ENCODE data around the gene NSMCE3. TPM values are rescaled to one million over a fixed set of nuclear protein-coding genes. Genes with fewer than 3 reads are reported as not detected.
"Not testable (repeated sequence)": the region's sequence is repeated elsewhere in the genome, so short reads cannot be mapped to it uniquely, and the experiment has no call there.

The NSMCE3 gene
- total RNA-seq, 1 donor from 2014 or later, result 12.7 TPM

- DNase-seq (ENCODE audit: extremely low read depth, low read depth, low spot score), result no peak
These were observed 1.4 kb upstream of the NSMCE3 start for GRCh38 chr15:29270976-29271375.

- no peak for DNase-seq (ENCODE audit: extremely low read depth, low read depth, low spot score)
These were observed 740 bp upstream of the NSMCE3 start for GRCh38 chr15:29270169-29270955.

DNA sequence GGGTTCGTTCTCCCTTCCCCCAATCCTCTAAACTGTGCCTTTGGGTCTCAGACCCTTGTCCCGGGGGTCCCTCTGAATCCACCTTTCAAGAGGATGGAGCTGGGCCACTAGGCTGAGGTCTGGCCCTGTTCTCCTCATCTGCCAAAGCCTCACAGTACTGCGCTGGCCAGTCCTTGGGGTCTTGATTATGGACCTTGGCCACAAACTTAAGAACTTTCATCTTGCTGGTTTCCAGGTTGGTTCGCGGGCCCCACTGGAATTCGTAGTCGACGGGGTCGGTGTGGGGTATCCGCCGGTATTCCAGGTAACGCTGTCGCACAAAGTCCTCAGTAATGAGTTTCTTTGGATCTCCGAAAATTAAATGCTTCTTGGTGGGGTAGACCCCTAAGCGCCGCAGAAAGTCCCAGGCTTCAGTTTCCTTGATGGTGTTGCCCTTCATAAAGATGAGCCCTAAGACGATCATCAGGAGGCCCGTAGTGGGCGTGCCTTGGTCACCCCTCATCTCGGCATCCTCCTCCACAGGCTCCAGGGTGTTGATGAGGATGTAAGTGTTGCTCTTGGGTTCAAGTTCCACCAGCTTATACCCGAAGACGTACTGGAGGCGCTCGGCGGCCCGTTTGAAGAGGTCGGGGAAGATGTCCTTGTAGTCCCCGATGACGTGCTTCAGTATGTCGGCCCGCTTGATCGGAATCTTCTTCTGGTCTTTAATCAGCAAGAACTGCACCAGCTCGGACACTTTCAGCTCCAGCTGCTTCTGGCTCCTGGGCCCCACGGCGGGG lies 727 bp downstream of the NSMCE3 start:
- no peak for DNase-seq (ENCODE audit: extremely low read depth, low read depth, low spot score)

DNA sequence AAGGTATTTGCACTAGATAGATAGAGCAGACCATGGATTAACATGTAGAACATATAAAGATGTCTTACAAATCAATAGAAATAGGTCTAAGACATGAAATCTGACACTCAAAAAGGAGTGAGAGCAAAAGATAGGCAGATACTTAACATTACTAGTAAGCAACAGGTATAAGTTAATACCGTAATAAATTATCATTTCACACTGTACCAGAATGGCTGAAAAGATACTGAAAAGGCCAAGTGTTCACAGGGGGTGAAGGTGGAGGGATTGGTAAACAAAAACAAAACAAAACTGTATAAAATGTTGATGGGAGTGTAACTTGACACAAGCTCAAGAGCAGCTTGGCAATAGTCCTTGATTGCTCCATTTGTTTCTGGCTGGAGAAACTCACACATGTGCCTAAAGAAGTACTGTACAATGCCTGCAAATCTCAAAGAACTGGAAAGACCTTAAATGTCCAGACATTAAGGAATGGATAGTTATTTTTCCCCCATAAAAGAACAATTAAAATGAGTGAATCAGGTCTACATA lies 3.5 kb downstream of the NSMCE3 start:
- DNase-seq (ENCODE audit: extremely low read depth, low read depth, low spot score), result no peak

GRCh38 chr15:29263289-29263688 lies 6.3 kb downstream of the NSMCE3 start:
- DNase-seq (ENCODE audit: extremely low read depth, low read depth, low spot score), result no peak

DNA sequence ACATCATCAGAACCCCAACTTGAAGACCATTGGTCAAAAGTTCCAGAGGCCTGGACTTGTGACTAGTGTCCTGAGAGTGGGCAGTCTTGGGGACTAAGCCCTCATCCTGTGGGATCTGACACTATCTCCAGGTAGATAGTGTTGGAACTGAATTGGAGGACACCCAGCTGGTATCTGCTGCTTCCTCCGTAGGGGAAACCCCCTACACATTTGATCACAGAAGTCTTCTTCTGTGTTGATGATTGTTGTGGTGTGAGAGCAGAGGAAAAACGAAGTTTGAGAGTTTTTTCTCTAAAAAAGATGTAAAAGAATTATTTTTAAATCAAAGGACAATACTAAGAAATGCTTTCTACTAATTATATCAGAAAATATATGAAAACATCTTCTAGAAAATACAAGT lies 6.9 kb downstream of the NSMCE3 start:
- DNase-seq (ENCODE audit: extremely low read depth, low read depth, low spot score), result no peak

DNA sequence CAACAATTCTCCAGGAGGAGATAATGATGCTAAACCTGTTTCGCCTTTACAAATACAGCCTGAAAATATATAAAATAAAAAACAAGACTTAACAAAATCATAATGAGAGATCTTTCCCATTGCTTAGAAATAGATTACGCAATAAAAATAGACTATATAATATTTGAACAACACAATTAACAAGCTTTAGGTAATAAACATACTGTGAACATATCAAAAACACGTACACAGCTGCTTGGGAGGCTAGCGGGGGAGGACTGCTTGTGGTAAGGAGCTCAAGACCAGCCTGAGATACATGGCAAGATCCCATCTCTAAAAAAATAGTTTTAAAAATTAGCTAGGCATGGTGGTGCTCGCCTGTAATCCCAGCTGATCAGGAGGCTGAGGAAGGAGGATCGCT lies 8.7 kb downstream of the NSMCE3 start:
- no peak for DNase-seq (ENCODE audit: extremely low read depth, low read depth, low spot score)

GRCh38 chr15:29259233-29259632 lies 10.4 kb downstream of the NSMCE3 start:
- DNase-seq (ENCODE audit: extremely low read depth, low read depth, low spot score), result no peak

- no peak for DNase-seq (ENCODE audit: extremely low read depth, low read depth, low spot score)
These were observed 17.4 kb downstream of the NSMCE3 start for GRCh38 chr15:29252234-29252633.

DNA sequence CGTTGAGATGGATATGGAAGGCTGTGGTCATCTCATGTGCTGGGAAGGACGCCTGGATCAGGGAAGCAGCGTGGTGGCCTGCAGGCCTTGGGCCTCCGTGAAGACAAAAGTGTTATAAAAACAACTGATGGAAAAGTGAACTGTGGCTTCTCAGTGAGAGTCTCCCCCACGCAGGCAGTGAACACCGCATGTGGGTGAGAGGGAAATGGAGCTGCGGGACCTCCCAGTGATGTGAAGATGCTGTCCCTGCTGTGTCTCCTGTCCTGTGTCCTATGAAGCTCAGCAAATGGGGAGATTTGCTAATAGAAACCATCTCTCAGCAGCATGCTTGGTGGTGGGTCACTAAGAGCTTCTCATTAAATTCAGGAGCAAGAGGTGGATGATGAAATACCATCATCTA lies 25.1 kb downstream of the NSMCE3 start:
- DNase-seq (ENCODE audit: extremely low read depth, low read depth, low spot score), result no peak

DNA sequence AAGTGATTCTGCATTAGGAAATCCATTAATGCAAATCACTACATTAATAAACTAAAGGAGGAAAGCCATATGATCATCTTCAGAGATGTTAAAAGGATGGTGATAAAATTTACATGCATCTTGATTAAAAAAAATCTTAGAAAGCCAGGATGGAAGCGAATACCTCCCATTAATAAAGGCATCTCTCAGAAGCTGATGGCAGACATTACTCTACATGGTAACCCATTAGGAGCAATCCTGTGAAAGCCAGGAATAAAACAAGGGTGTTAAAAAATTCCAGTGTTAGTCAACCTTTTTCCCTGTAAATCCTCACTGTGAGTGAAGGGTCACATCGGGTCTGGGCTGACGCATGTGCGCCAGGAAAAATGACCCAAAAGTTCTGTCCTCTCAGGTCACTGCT lies 25.5 kb downstream of the NSMCE3 start:
- DNase-seq (ENCODE audit: extremely low read depth, low read depth, low spot score), result no peak

- no peak for DNase-seq (ENCODE audit: extremely low read depth, low read depth, low spot score)
These were observed 27.0 kb downstream of the NSMCE3 start for GRCh38 chr15:29242456-29243242.

DNA sequence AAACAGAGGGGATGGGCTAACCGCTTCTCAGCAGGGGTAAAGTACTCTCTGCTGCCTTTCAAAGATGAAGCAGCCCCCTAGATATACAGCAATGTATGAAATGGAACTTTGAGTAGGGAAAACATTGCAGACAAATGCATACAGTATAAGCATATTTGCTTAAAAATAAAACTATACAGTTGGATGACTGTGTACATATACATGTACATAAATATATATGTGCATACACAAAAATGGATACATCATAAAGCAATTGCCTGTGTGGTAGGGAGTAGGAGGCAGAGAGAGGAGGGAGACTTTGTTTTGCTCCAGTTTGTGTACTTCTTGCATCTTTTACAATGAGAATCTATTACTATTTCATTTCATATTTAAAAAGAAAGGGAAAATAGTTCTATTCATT lies 28.4 kb downstream of the NSMCE3 start:
- DNase-seq (ENCODE audit: extremely low read depth, low read depth, low spot score), result no peak

DNA sequence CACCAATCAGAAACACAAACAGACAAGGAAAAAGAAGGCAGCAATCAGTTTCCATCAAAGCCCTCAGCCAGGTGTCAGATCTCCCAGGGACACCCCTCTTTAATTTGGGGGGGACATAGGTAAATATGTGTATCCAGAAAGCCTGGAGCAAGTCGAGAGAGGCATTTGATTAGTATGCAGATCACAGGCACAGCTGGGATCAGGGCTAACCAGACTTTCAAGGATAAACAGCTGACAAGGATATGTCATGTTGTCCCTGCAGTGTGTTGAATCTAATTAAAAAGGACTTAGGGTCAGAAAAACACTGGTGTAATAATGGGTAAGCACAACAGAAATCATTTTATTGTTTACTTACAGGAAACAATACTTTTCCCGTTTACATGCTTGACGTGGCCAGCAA lies 30.2 kb downstream of the NSMCE3 start:
- no peak for DNase-seq (ENCODE audit: extremely low read depth, low read depth, low spot score)

GRCh38 chr15:29233566-29233965 lies 36.1 kb downstream of the NSMCE3 start:
- DNase-seq (ENCODE audit: extremely low read depth, low read depth, low spot score), result no peak

DNA sequence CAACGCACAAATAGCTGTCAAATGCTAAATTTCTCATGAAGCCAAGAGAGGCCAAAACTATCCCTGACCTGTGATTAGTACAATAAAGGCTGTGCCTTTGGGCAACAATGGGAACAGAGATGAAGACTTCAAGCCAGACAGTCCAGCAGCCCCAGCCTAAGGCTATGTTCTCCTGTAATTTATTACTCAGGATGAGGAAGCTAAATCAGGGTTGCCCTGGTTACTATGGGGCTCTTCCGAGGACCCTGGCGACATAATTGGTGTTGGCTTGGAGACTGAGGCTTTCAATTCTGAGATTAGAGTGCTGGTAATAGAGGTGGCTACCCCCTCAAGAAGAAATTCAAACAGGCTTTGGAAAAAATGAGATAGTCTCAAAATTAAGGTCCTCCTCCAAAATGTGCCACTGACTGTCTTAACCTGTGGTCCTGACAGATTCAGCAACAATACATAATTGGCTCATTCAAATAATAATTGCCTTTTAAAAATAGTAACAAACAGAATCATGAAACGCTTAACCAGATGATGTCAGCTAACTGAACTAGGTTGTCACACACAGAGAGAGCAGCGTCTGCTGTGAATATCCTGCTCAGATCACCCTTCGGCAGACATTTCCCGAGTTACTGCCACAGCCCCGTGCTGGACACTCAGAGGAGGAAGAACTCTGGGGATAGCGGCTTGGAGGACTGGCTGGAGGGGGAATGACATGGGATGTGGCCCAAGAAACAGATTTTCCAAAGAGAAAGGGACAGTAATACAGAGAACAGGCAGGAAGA lies 43.0 kb downstream of the NSMCE3 start:
- no peak for DNase-seq (ENCODE audit: extremely low read depth, low read depth, low spot score)

GRCh38 chr15:29225534-29226234 lies 43.9 kb downstream of the NSMCE3 start:
- no peak for DNase-seq (ENCODE audit: extremely low read depth, low read depth, low spot score)

GRCh38 chr15:29224987-29225363 lies 44.6 kb downstream of the NSMCE3 start:
- not testable (repeated sequence) for DNase-seq (ENCODE audit: extremely low read depth, low read depth, low spot score)

- not testable (repeated sequence) for DNase-seq (ENCODE audit: extremely low read depth, low read depth, low spot score)
These were observed 45.2 kb downstream of the NSMCE3 start for GRCh38 chr15:29224235-29224986.

Data from glomerular endothelial cell (primary cell).